Stimulated activated CD8-positive, alpha-beta memory T cell treated with anti-CD3 and anti-CD28 coated beads, Interleukin-4, amount 100 ng/mL, for 48 hours (primary cell): Measurements from ENCODE around the gene FAM227B.
"Not testable (repeated sequence)": the region's sequence is repeated elsewhere in the genome, so short reads cannot be mapped to it uniquely, and the experiment has no call there.

Source experiments
- DNase-seq: peaks from one replicate; pipeline ENCODE4 v3.0.0-alpha.2; 2020

FAM227B gene, protein sequence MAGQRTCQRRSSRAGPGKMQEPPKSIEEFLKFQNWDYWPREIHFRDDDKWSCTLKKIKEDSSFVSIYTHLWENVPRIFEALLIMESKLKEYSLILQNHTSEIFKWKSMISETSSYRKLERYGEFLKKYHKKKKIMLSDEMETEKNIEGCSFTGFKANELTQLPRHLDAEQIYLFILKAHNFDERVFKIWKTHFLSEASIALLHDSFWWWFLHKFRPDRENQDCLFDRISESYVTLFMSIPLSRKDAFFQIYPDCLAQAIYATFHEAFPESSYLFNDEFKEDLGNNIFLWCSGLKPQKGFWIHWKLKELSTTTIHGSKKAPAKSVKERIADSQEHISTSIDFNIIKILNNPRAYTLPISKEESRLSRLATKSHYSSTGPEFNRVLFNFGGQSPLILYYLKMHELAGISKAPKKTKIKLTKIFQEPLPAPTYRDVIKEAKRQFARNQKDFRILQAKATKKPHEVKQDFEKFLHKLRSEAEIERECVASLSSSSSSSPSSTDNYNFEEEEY

DNA sequence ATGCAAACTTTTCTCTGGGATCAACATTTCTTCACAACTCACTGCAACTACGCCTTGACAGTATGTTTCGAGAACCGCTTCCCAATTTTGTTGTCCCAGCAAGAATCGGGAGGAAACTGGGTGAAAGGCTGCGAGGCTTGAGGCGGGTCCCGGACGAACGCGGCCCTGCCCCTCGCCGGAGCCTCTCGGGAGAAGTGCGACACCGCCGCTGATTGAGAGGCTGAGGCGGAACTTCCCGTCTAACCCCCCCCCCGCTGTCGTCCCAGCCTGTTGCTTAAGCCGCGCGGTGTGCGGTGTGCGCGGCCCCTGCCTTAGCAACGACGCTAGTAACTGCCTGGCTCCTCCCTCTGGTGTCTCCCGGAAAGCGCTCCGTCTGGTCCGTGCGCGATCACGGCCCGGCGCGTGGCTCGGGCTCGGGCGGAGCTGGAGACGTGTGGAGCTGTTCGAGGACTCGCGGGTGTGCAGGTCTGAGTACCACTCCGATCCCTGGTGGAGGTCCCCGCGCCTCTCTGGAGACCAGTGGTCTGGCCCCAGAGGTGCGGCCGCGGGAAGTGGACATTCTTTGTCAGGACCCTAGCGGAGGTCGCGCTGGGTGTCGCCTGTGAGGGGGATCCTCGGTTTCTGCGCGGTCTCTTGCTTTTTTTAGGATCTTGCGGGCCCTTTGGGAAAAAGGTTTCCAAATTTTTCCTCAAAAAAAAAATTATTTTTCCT, at the start of gene FAM227B, which contains the start of gene DTWD1:
FAM227B (minus strand) TSS at position 161 of the 711 bp plus-strand sequence. CDS start 5,647 bp downstream, outside the sequence.
DTWD1 (plus strand) TSS at position 391 of the 711 bp plus-strand sequence. CDS start 4,120 bp downstream, outside the sequence.
- DNase-seq: peak; percentile 93

DNA sequence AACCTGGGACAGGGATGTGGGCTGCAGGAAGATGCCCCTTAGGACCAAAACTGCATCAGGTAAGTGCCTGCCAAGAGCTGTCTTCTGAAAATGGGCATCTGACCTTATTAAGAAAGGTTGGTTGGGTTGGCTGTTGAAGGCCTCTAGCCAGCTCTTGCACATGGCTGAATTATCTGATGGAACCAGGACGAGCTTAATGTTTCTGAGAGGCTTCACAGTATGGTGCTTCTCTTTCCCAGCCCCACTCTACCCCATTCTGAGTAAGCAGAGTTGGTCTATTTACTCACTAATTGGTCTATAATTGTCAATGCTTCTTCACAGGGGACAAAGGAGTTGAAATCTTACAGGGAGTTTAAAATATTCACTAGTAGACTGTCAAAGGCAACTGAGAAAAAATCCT, 48.7 kb upstream of the FAM227B start:
- DNase-seq: no peak

DNA sequence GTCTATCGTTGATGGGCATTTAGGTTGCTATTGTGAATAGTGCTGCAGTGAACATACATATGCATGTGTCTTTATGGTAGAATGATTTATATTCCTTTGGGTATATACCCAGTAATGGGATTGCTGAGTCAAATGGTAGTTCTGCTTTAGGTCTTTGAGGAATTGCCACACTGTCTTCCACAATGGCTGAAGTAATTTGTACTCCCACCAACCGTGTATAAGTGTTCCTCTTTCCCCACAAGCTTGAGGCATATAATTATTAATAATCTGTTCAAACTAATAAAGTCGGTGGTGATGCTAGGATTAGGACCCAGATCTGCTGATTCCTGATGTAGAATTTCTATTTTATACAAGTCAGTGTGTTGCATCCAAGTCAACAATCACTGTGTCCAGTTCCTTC, 45.9 kb upstream of the FAM227B start:
- not testable (repeated sequence) for DNase-seq

DNA sequence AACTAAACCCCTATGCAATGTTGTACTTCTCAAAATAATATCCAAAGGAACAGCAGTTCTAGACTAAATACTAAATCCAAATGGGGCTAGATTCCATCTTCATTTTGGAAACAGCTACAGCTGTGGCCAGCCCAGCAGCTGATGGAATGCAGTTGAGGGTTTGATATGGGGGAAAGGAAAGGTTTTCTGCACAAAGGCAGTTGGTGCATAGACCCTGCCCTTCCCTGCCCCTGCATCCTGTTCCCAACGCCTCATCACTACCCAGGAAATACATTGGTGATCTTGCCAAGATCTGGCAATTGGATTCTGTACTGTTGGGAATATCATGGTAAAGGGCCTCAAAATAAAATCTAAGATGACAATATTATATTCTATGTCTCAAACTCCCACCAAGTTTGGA, 44.1 kb upstream of the FAM227B start:
- DNase-seq: no peak

DNA sequence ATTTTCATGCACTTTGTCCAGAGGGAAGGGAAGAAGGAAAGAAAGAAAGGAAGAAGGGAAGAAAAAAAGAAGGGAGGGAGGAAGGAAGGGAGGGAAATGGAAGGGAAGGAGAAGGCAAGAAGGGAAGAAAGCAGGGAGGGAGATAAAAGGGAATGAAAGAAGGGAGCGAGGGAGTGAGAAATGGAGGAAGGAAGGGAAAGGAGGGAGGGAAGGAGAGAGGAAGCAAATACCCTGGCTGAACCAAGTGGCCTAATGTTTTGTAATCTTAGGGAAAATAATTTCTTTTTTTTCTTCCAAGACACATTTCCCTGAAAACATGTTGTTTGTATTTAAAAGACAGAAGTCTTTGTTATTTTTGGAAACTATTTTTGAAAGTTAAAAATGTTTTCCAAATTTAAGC, 36.1 kb upstream of the FAM227B start:
- no peak for DNase-seq

DNA sequence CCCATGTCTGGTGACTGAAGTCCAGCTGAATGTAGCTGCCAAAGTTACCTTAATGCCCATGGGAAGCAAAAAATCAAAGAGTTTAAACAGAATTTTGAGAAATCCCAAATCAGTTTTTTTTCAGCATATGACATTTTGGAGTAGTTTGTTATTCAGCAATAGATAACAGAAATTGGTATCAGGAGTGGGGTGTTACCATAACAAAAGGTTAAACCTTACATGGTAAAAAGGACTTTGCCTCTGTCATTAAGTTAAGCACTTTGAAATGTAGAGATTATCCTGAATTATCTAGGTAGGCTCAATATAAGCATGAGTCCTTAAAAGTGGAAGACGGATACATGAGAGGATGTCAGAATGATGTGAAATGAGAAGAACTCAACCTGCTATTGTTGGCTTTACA, 32.3 kb upstream of the FAM227B start:
- no peak for DNase-seq

DNA sequence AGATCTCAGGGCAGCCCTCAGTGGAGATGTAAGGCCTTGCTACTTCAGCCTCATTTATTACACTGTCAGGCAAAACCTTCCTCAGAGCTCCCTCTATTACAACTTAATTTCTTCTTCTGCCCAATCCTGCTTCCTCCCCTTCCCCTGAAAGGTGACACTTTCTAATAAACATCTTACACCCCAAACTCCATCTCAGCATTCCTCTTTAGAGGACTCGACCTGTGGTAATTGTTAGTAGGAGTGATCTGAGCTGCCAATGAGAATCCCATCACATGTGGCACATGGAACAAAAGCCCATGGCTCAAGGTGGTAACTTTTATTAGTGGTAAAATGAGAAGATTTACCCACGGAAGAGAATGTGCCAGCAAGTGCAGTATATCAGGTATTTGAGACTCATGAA, 30.1 kb upstream of the FAM227B start:
- DNase-seq: no peak

DNA sequence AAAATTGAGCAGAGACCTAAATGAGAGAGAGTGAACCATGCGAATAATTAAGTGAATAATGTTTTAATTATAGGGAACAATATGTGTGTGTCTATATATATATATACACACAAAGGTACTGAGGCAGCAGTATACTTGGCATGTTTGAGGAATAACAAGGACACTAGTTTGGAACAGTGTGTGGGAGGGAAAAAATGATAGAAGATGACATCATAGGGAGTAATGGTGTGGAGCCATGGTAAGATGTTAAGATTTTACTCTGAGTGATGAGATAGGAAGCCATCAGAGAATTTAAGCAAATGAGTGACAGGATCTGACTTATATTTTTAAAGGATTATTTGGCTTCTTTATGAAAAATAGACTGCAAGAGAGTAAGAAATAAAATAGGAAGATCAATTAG, 29.4 kb upstream of the FAM227B start:
- DNase-seq: no peak

DNA sequence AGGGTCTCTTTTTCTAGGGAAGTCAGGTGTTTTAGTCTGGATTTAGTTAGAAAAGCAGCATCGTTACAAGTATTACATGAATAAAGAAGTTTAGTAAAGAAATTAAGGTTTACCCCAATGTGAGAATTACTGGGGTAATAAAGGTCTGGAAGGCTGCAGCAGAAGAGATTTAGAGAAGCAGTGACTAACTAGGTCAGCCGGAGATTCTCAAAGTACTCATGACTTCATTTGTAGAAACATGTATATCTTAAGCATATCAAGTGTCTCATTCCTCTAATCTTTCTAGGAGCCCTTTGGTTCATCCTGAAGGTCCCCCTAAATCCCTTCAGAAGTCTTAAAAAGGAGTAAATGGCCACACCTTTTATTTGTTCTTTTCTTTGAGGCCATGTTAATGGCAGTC, 26.3 kb upstream of the FAM227B start:
- DNase-seq: no peak

DNA sequence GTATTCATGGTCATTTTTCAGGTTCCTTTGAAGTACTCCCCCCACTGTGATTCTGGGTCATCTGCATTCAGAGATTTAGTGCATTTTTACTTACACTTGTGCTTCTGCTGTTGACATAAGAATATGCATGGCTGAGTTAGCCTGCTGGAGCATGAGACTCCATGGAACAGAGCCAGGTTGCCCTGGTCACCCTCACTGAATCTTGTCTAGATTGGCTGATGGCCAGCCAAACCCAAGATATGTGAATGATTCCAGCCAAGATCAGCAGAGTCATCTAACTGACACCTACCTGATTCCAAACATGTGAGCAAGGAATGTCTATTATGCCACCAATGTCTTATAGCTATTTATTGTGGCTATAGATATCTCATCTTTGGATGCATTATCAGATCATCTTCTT, 25.3 kb upstream of the FAM227B start:
- no peak for DNase-seq

DNA sequence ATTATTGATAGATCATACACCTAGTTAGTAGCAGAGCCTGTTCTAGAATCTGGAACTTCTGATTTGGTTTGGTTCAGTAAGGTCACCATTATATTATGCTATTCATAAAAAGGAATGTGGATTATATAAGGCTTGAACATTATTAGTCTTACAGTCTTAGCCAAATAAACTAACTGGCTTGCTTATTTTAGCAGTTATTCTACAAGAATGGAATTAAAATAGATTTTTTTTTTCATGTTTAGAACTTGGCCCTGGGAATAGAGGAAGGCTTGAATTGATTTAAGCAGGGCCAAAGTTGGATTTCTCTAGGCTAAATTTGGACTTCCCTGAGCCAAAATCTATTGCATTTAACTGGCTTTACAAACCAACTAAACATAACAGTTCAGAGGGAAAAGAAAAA, 24.7 kb upstream of the FAM227B start:
- DNase-seq: no peak

DNA sequence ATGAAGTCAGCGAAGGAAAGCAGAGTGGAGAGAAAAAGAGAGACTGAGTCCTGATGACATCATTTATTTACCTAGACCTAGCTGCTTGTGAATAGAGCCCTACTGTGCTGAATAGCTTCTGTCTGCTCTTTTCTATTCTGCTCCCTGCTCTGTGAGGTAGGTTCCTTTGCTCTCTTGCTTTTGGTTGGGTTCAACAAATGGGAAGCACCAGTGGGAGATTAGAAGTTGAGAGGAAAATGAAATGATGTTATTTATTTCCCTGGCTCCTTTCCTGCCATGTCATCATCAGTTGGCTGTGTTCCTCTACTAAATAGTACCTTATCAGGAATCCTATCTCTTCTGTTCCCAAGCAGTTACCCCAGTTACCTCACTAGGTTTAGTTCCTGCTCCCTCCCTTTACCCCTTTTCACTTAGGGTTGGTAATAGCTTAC, 23.8 kb upstream of the FAM227B start:
- no peak for DNase-seq

DNA sequence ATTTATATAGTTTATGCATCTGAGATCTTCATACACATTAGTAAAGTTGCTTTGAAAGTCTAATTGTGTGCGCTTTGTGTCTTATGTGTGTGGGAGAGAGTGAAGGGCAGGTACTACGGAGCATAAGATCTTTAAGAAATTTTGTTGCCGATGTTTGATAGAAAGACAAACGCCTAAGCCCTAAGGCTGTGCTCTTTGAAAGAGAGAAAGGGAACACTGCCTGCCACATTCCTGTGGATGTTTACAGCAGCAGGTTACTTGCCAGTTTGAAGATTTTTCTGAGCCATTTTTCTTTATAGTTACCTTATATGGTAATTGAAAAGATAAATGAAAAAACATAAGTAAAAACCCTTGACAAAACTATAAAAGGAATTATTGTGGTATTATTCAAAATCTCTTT, 17.2 kb upstream of the FAM227B start:
- no peak for DNase-seq

DNA sequence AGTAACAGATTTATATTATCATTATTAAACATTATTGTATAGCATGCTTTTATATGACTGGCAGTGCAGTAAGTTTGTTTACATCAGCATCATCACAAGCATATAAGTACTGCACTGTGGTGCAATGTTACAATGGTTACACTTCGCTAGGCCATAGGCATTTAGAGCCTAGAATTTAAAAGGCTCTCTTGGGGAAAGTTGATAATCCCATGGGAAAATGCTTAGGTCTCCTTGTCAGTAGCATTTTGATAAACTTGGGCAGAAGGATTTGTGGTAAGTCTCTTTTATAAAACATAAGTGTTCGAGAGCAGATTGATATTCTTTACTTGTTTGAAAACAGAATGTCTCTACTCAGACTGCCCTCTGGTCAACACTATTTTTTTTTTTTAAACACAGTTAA, 7.8 kb upstream of the FAM227B start:
- DNase-seq: no peak

DNA sequence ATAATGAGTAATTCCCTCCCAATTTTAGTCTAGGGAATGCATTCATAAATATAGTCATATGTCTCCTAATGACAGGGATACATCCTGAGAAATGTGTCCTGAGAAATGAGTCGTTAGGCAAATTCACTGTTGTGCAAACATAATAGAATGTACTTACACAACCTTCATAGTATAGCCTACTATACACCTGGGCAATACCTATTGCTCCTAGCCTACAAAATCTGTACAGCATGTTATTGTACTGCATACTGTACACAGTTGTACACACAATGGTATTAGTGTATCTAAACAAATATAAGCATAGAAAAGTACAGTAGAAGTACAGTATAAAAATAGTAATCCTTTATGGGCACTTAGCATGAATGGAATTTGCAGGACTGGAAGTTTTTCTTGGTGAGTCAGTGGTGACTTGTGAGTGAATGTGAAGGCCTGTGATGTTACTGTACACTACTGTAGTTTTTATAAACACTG, 6.8 kb upstream of the FAM227B start:
- DNase-seq: no peak

DNA sequence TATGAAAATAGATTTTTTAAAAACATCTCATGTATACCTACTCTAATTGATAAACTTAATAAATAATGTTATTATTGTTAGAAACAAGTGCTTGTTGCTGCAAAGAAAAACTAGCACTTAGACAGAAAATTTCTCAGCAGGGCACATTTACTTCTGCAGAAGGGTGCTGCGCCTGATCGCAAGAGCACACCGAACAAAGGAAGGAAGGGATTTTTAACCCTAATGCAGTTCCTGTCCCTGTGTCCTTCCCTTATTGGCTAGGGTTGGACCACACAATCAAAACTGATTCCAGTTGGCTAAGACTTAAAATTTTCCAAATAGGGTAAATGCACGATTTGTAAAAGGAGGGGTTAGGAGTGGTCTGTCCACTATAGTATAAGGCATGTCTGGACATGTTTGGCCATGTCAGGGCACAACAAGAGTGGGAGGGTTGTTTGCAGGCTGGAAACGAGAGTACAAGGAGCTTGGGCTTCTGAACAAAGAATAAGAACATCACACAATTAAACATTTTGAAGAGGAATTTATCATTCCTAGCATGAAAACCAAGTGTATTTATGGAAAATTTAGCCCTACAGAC, 4.9 kb upstream of the FAM227B start:
- DNase-seq: no peak

DNA sequence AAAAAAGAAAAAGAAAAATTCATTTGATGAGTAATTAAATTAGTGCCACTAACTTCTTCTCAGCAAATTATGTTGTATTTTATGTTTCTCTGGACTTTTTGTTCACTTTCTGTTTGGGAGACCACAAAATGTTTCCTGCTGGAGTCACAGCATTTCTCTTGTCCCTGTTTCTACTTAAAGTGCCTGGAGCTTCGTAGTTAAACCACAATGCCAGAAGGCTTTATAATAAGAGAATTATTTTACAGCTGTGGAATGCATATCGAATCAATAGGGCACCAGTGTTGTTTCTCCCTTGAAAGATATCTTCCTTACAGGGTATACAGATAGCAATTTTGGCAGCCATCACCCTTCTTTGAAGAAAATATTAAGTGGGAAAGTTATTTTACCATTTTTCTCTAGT, 3.4 kb upstream of the FAM227B start:
- no peak for DNase-seq

DNA sequence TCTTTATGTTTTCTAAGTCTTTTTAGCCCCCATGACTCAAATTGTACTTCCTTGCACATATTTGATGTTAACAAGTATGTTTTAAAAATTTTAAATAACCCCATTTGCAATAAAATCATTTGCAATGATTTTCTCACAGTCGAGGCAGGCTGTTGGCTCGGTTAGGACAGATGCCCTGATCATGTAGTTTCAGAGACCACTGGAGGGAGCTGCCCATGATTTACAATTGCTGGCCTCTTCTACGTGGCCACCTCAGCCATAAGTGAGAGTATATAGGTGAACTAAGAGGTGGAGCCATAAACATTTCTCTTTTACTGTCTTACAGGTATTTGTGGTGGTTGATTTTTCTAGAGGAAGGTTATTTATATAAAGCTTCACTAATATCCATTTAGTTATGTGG, 1.9 kb upstream of the FAM227B start:
- DNase-seq: no peak

DNA sequence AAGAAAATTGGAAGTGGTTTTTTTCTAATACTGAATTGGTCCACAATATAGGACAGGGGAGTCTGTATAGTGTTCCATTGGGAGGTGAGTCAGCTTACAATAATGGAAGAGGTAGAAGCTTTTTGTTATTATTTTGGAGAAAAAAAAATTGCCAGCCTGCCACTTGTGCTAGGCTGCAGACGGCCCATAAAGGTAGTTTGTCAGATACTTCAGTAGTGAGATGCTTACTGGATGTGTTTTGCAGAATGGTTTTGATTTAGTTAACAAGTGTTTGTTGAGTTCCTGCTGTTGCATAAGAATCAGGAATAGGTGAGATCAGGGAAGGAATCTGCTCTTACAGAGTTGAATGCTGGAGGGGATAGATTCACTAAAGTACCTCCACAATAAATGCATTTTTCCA, 1.3 kb upstream of the FAM227B start:
- DNase-seq: no peak

DNA sequence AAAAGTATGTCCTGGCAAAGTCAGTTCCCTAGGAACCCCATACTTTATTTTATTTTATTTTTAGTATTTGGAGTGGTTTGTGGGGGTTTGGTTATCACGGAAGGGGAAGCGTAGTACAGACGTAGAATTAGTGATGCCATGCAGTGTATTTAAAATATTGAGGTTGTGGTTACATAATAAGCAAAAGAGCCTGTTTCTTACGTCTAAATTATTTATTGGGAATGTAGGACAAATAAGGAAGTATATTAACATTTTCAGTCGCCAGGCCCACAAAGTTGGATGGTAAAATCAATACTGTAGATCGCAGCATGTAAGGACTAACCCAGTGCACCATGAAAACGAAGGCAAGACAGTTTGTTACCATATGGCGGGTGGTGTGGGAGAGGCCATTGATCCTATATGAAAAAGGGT, 788 bp upstream of the FAM227B start:
- no peak for DNase-seq

DNA sequence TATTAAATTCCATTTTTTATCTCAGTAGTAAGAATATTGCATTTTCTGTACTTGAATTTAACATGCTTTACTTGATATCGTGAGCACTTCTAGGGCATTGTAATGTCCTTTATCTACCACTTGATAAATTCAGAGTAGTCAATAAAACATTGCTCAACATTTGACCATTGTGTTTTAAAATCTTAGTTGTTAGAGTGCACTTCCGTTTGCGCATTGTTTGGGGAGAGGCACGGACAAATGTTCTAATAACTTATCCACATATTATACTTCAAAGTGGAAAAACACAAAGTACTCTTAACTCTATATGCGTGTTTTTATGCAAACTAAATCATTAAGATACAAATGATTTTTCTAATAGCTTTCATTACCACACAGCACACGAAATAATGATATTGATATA, 419 bp downstream of the FAM227B start:
- DNase-seq: no peak

DNA sequence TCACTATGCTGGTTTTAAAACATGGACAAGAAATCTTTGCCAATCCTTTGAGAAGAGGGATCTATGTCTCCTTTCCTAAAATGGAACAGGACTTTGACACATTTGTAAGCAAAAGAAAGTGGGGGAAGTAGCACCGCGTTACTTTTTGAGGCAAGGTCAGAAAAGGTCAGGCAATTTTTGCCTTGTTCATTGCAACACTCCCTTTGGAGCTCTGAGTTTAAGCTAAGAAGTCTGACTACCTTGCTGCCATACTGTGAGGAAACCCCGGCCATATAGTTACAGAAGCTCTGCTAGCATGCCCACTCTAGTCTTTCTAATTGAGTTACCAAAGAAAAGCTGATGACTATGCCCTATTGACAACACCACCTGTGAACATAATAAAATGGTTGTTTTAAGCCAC, 1.4 kb downstream of the FAM227B start:
- DNase-seq: no peak

DNA sequence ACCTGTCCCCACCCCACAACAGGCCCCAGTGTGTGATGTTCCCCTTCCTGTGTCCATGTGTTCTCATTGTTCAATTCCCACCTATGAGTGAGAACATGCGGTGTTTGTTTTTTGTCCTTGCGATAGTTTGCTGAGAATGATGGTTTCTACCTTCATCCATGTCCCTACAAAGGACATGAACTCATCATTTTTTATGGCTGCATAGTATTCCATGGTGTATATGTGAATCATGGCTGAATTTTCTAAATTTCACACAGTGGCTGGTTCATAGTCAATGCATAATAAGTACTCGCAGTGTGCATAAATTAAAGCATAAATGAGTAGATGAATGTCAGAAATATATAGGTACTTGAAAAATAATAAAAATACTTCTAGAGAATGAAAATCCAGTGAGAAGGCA, 8.4 kb downstream of the FAM227B start:
- not testable (repeated sequence) for DNase-seq
